Kidney capillary endothelial cell (primary cell): ENCODE results near the gene DDX56.

Experiments used
- DNase-seq: peaks from one replicate; pipeline ENCODE4 v3.0.0-alpha.2; 2018; ENCODE audit warnings: low spot score

The DDX56 gene

GRCh38 chr7:44595934-44596635, 22.4 kb upstream of the DDX56 start:
- DNase-seq = no peak

GRCh38 chr7:44590910-44591309, 17.2 kb upstream of the DDX56 start:
- DNase-seq = no peak

GRCh38 chr7:44587843-44588711, 14.4 kb upstream of the DDX56 start:
- DNase-seq = peak; percentile 75

GRCh38 chr7:44583146-44583865, 9.6 kb upstream of the DDX56 start:
- no peak for DNase-seq

GRCh38 chr7:44581879-44582603, 8.3 kb upstream of the DDX56 start, which contains the start of gene TMED4:
Gene TMED4 (minus strand): TSS chr7:44582231. CDS start chr7:44582206, 25 bp downstream.
- peak; percentile 99 for DNase-seq

GRCh38 chr7:44580945-44581878, 7.5 kb upstream of the DDX56 start:
- DNase-seq = no peak

- DNase-seq = no peak
These were observed 2.5 kb upstream of the DDX56 start for GRCh38 chr7:44576228-44576627.

- no peak for DNase-seq
These were observed 1.3 kb upstream of the DDX56 start for GRCh38 chr7:44575054-44575453.

- DNase-seq = no peak
These were observed 672 bp upstream of the DDX56 start for GRCh38 chr7:44574287-44574872.

- DNase-seq = no peak
These were observed 937 bp downstream of the DDX56 start for GRCh38 chr7:44572771-44573170.

- no peak for DNase-seq
These were observed 3.7 kb downstream of the DDX56 start for GRCh38 chr7:44569959-44570358.

- no peak for DNase-seq
These were observed 4.7 kb downstream of the DDX56 start for GRCh38 chr7:44568771-44569560.

GRCh38 chr7:44567884-44568283, 5.8 kb downstream of the DDX56 start:
- no peak for DNase-seq

- DNase-seq = no peak
These were observed 7.0 kb downstream of the DDX56 start for GRCh38 chr7:44566680-44567079.

GRCh38 chr7:44565795-44566559, 7.7 kb downstream of the DDX56 start:
- DNase-seq = no peak

- peak; percentile 57 for DNase-seq
These were observed 8.5 kb downstream of the DDX56 start for GRCh38 chr7:44565097-44565794.

GRCh38 chr7:44564606-44565005, 9.1 kb downstream of the DDX56 start:
- DNase-seq = no peak

- DNase-seq = no peak
These were observed 10.5 kb downstream of the DDX56 start for GRCh38 chr7:44563171-44563679.
